CD4-positive, alpha-beta T cell treated with Interleukin-15 for 1 hour (primary cell): ENCODE results near the gene ABLIM3.
"Not testable (repeated sequence)": the region's sequence is repeated elsewhere in the genome, so short reads cannot be mapped to it uniquely, and the experiment has no call there.

Source experiments
- DNase-seq: peaks from one replicate; pipeline ENCODE4 v3.0.0-alpha.2; 2020

Gene ABLIM3

GRCh38 chr5:149160291-149160787, 19.0 kb downstream of the ABLIM3 start:
- DNase-seq: no peak

DNA sequence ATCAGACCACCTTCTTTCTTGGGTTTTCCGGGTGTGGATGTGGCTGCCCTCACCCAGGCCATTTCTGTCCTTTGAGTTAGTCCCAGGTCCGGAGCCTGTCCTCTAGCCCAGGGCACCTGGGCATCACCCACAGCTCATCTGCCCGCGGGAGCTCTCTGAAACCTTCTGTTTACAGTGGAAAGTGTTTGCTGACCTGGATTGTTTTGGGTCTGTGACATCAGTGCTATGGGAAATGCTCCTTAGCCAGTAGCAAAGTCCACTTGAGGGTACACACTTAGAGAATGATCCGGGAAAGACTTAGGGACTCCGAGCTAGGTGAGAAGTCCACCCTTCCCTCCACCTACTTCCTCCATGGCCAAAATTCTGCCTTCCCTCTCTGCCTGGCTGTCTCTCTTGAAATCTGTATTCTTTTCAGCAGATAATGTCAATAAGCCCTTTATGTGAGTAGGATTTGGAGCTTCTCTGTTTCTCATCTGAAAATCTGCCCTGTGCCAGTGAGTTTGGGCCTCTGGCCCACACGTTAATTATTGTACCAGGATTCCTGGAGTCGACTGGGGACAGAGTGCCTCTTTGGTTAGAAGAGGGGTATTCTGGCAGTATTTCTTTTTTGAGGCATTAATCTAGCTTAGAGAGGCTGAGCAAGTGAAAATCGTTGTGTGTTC, 19.9 kb downstream of the ABLIM3 start:
- no peak for DNase-seq

- no peak for DNase-seq
Observed at GRCh38 chr5:149161850-149162249, 20.6 kb downstream of the ABLIM3 start.

- no peak for DNase-seq
Observed at GRCh38 chr5:149162401-149163084, 21.2 kb downstream of the ABLIM3 start.

- no peak for DNase-seq
Observed at GRCh38 chr5:149164731-149165130, 23.4 kb downstream of the ABLIM3 start.

GRCh38 chr5:149166128-149166527, 24.8 kb downstream of the ABLIM3 start:
- no peak for DNase-seq

GRCh38 chr5:149166591-149167100, 25.4 kb downstream of the ABLIM3 start:
- no peak for DNase-seq

DNA sequence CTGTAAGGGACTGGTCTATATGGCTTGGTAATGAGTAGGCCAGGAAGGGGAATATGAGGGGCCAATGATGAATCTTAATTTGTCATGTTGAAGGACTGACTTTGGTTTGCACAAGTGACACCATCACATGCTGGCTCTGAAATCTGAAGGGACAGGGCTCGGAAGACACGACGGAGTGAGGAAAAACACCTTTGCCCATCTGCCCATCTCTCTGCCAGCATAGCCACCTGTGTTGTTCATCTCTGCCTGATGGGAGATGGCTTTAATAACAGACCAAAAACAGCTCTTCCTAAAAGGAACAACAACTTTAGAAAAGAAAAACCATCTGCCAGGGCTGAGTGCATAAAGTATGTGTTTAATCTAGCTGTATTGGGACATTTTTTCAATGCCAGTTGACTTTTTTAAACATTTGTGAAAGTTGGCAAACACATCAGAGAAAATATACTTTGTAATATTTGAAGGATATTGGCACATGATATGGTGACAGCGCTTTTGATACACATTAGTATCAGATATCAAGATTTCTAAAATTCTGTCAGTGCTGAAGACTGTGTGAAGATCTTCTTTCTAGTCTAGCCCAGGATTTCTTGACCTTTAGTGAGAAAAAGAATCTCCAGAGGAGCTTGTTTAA, 27.1 kb downstream of the ABLIM3 start:
- DNase-seq: no peak

DNA sequence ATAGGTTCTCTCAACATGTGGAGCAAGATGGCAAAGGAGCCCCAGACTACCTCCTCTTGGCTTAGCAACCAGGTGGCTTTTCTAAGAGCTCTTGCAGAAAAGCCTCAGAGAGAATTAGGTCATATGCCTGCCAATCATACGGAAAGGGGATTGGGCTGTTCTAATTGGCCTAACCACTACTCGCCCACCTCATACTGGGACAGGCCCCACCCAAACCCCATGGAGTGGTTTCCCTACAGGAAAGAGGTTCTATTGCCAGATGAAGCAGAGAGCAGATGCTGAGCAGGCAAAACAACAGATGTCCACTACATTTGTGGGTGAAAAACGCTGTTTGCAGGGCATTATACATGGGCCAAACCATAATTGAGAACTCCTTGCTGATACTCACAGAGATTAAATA, 29.0 kb downstream of the ABLIM3 start:
- no peak for DNase-seq

GRCh38 chr5:149172261-149172660, 31.0 kb downstream of the ABLIM3 start:
- no peak for DNase-seq

GRCh38 chr5:149172709-149173505, 31.6 kb downstream of the ABLIM3 start:
- DNase-seq: no peak

DNA sequence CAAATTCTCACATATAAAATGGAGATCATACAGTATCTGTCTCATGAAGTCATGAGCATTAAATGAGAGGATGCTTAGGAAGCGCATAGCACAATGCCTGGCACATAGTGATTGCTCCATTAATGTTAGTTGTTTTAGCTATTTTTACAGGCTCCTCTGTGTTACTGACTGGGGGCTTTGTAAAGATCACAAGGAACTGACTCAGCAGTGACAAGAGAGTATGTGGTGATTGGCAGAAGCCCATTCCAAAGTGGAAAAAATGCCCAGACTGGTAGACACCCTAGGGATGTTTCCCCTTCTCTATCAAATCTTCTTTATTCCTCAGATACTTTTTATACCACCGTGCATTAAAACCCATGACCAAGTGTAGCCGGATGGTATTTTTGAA, 33.5 kb downstream of the ABLIM3 start:
- no peak for DNase-seq

DNA sequence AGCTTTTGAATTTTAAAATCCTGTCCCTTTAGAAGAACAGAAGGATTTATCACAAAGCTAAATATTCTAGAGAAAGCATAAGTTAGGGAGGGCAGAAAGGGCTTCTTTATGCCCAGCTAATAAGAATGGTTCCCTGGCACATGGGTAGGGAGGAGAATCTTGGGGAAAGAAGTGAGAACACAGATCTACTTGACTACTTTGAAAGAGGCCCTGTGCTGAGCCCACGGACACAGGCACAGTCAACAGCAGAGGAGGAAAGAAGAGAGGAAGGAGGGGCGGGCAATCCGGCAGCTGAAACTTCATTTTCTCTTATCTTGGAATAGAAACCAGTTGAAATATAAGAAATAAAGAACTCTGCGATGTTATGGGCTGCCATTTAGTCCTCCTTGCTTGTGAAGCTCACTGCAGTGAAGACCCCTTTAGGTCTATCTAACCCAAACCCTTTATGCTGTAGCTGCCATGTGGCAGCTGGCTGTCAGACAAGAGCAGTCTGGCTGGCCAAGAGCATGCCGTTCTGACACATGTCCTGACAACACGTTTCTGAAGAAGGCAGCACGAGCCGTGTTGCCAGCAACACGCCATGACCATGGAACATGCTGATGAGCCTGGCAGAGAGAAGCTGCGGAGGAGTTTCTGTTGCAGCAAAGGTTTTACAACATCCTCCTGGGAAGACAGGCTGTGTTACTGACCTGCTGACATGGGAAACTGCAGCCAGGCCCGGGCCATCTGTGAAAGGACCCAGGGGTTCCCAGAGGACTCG, 34.2 kb downstream of the ABLIM3 start:
- no peak for DNase-seq

- no peak for DNase-seq
Observed at GRCh38 chr5:149177339-149177843, 36.1 kb downstream of the ABLIM3 start.

DNA sequence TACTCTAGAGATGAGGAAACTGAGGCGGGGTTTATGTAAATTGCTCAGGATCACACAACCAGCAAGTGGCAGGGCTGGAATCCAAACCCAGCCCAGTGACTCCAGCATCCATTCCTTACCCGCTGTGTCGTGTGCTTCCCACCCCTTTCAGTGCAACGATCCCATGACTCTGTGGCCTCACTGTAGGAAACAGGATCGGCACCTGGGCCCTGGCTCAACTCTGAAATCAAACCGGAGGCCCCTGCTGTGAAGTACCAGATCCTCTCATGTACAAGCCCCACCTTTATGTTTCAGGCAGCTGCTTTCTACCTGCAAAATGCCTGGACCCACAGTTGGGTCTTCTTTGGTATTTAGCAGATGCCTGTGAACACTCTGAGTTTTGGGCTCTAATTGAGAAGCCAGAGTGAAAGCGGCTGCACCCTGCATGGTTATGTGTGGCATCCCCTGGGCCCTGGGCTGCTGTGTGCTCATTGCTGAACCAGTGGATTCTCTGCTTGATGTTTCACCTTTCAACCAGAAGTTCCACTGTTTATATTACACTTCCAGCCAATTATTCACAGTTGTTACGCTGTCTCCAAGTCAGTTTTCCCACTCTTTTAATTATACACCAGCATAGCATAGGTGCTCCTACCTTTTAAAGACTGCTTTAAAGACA, 36.7 kb downstream of the ABLIM3 start:
- DNase-seq: no peak

GRCh38 chr5:149181732-149182131, 40.4 kb downstream of the ABLIM3 start:
- DNase-seq: no peak

GRCh38 chr5:149182241-149182640, 40.9 kb downstream of the ABLIM3 start:
- no peak for DNase-seq

- no peak for DNase-seq
Observed at GRCh38 chr5:149185067-149185466, 43.8 kb downstream of the ABLIM3 start.

- no peak for DNase-seq
Observed at GRCh38 chr5:149186506-149186905, 45.2 kb downstream of the ABLIM3 start.

GRCh38 chr5:149187617-149188016, 46.3 kb downstream of the ABLIM3 start:
- not testable (repeated sequence) for DNase-seq

- DNase-seq: no peak
Observed at GRCh38 chr5:149188383-149188782, 47.1 kb downstream of the ABLIM3 start.
